GM20000 (cell line): ENCODE results near the gene PADI4.

Source experiments
- DNase-seq: peaks from one replicate; pipeline ENCODE4 v3.0.0; 2012; ENCODE audit warnings: low spot score
- TF ChIP-seq, protein P1 (sequence below): IDR thresholded peaks from 2 replicates; pipeline ENCODE4 v1.5.1; 2012; ENCODE audit warnings: mild to moderate bottlenecking, control low read depth; ENCODE audit errors: extremely low read depth, missing control alignments

Gene PADI4

DNA sequence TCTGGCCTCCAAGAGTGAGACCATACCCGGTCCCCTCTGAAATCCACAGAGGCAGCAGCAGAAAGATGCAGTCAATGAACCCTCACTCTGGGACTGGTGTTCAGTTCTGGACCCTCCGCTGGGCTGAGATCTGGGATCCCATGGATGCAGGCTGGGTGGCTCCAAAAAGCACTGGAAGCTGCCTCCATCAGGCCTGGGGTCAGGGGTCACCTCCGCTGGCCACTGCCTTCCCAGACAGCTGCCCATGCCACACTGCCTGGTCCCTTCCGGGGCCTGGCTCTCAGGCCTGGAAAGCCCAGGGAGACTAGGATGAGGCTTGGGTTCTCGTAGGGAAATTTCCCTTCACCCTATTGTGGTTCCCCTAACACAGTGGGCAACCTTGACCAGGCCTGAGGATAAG lies 21.4 kb upstream of the PADI4 start:
- TF ChIP-seq, protein P1, sequence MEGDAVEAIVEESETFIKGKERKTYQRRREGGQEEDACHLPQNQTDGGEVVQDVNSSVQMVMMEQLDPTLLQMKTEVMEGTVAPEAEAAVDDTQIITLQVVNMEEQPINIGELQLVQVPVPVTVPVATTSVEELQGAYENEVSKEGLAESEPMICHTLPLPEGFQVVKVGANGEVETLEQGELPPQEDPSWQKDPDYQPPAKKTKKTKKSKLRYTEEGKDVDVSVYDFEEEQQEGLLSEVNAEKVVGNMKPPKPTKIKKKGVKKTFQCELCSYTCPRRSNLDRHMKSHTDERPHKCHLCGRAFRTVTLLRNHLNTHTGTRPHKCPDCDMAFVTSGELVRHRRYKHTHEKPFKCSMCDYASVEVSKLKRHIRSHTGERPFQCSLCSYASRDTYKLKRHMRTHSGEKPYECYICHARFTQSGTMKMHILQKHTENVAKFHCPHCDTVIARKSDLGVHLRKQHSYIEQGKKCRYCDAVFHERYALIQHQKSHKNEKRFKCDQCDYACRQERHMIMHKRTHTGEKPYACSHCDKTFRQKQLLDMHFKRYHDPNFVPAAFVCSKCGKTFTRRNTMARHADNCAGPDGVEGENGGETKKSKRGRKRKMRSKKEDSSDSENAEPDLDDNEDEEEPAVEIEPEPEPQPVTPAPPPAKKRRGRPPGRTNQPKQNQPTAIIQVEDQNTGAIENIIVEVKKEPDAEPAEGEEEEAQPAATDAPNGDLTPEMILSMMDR: no peak
- DNase-seq: no peak

DNA sequence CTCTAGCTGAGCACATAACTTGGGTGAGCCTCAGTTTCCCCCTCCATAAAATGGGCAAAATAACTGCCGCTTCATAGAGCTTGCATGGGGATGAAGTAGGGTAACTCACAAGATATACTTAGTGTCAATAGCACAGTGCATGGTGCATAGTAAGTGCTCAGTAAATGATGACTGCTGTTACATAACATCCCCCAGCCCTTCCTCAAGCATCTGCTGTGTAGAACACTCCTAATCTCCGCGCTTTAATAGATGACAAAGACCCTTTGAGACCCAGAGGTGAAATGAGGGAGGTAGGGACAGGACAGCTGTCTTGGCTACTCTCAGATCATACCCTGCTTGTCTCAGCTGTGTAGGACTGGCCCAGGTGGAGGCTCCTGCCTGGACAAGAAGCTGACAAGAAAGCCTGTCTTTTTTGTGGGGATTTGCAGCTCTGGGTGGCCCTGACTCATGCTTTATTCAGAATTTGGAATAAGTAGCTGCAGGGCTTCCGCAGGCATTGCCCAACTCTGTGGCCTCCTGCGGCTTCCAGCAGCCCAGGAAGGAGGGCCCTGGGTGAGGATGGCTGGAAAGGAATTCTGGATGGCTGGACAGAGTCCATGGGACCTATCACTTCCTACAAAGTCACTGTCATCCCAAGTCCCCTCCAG lies 20.7 kb upstream of the PADI4 start:
- TF ChIP-seq, protein P1: no peak
- DNase-seq: no peak

DNA sequence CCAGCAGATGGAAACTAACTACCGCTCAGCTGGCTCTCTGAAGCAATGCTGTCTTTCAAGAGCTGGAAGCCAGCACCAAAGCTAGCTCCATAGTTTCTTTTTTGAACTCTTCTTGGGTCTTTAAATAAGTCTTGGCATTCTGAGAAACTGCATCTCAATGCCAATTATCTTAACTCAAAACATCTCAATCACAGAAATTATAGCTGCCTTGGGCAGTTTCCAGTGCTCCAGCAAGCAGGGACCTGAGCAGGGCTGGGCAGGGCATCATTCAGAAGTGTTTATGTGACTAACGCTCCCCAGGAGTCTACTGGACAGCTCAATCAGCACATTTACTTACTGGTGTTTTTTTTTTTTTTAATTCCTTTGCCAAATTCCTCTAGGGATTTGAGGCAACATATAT lies 18.3 kb upstream of the PADI4 start:
- TF ChIP-seq, protein P1: no peak
- DNase-seq: no peak

DNA sequence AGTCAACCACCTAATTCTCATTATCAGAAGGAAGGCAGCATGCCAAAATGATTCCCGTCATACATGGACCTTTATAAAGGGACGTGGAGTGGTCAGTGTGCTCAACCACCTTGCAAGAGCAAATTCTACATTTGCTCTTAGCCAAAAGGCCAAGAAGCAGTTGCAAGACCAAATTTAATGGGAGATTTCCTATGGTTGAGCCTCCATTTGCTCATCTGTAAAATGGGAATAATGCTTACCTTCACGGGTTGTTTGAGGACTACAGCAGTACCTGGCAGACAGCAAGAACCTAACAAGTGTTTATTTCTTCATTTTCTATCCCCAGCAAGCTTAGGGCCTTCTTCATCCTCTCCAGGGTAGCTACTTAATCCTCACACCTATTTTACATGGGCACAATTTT lies 17.4 kb upstream of the PADI4 start:
- DNase-seq: no peak
- TF ChIP-seq, protein P1: no peak

DNA sequence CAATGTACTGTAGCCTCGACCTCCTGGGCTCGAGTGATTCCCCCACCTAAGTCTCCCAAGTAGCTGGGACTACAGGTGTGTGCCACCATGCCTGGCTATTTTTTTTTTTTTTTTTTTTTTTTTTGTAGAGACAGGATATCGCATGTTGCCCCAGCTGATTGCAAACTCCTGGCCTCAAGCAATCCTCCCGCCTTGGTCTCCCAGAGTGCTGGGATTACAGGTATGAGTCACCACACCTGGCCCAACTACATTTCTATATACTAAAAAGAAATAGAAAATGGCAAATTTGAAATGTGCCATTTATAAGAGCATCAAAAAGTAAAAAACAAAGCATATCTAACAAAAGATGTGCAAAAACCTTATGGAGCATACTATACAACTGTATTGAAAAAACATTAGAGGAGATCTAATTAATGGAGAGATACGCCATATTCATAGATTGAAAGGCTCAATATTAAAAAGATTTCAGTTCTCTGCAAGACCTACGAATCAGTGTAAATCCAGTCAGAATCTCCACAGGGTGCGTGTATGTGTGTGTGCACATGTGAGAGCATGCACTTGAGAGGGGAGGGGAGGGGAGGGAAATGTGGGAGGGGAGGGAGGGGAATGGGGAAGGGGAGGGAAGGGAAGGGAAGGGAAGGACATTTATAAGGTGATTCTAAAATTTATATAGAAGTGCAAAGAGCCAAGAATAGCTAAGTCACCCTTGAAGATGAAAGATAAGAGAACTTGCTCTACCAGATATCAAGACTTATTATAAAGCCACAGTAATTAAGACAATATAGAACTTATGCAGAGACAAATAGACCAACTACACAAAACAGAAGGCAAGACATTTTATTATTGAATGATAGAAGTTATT lies 15.5 kb upstream of the PADI4 start:
- DNase-seq: no peak
- TF ChIP-seq, protein P1: no peak

DNA sequence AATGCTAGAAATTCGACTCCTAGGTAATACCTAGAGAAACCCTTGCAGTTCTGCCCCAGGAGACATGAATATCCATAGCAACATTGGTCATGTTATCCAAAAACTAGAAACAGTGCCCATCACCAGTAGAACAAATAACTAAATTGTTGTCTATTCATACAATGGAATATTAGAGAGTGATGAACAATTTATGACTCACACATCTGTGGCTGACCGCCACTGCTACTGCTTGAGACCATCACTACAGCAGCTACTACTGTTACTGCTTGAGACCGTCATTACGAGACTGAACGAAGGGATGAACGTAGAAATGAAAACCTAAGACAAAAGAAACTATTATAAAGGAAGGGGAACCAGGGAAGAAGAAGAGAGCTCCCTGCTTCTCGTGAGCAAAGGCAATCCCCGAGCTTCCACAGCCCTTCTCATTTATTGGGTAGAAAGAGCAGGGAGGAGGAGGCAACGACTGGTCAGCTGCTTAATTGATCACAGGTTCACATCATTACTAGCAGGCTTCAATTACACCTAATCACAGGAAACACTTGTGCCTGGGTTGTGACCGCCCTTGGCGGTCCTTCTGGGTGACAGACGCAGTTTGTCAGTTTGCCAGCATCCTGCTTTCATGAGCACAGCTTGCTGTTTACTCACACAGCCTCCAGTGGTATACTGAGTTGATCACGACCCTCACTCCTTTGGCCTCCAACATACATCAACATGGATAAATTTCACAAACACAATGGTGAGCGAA lies 14.1 kb upstream of the PADI4 start:
- TF ChIP-seq, protein P1: no peak
- DNase-seq: no peak

DNA sequence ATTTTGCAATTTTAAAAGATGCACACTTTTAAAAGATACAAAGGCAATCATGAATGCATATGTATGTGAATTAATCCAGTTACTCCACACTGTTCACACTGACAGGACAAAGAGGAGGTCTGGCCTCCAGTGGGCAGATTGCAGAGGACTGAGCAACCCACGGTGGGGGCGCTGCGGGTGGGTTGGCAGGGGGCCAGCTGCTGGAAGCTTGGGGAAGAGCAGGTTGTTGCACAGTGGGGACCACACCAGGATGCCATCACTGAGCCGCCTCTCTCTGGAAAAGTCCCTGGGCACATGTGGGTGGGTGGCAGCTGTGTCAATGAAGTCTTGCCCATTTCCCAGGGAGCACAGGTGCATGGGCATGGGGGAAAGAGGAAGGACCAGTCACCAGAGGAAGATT lies 12.7 kb upstream of the PADI4 start:
- TF ChIP-seq, protein P1: no peak
- DNase-seq: no peak
